Left cardiac atrium (tissue), 4 donors: ENCODE data around the gene CGREF1. TPM values are rescaled to one million over a fixed set of nuclear protein-coding genes. Genes with fewer than 3 reads are reported as not detected.

Experiments used
- ATAC-seq, 2 donors: fragments of 200-7000 bp; cut with Tn5 transposase; one replicate each; pipeline ENCODE4 v1.9.1; 2020; ENCODE audit warnings: mild to moderate bottlenecking in 2 of 2, moderate library complexity in 2 of 2
- DNase-seq: peaks from one replicate; pipeline ENCODE4 v3.0.0-alpha.2; 2020
- intact Hi-C, 2 donors: fragments of 100-400 bp; cut with DNase I; formaldehyde crosslinking; loops; one replicate each; pipeline versions ENCODE4 v1.14.1 to v1.15.1; 2022 to 2023
- total RNA-seq, 2 donors: library from RNA; stranded (reverse); fragmentation: NEBNext Ultra II Directional; extraction: Animal tissue kit (Norgen Biotek cat#: 25700); gene quantifications; one replicate each; pipeline ENCODE4 v1.2.1, GENCODE V29; 2021
- donor health status: DM: no; HTN: yes; CAD: no.
- donor health status: DM: no; HTN: yes; CAD: no; lungs with severe emphysema.
- donor health status: DM: yes; HTN: yes; CAD: no.
- donor health status: Dilated cardiomyopathy.

CGREF1 gene
- total RNA-seq, 2 donors from 2014 or later: 5.6 to 5.9 TPM

DNA sequence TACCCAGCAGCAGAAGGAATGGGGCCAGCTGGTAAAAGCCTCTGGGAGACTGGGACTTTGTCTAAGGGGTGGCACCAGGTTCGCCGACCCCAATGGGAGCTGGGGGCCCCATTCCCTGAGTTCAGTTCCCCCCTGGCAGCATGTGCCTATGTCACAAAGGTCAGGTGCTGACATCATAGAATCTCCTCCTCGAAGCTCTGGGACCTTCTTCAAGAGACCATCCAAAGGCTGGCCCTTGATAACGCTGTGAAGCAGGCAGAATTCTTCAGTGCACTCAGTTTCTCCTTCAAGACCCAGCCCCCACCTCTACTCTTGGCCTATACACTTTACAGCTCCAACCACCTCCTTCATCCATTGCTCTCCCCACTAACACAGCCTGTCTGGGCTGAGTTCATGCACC lies 20.4 kb upstream of the CGREF1 start, which contains the start of gene PRR30:
PRR30 (minus strand) TSS at position 101 of the 400 bp plus-strand sequence. CDS start 1,081 bp downstream, outside the sequence.
- ATAC-seq: no peak
- DNase-seq: no peak
- intact Hi-C loops: no loop called here

DNA sequence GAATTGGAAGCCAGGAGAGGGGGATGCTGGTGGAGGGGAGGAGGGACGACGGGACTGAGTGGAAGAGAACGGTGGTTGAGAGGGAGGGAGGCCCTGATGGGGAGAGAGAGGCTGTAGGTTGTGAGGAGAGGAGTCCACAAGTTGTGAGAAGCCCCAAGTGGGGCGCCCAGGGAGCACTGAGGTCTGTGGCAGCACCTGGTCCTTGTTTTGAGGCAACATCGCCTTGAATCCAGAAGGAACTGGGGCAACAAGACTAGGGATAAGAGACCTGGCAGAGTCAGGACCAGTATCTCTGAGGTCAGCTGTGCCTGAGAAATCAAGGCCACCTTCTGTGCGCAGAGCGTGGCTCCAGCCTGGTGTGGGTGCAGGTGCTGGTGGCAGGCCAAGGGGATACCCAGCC lies 19.2 kb upstream of the CGREF1 start:
- DNase-seq (no peak), ATAC-seq (no peak)
- intact Hi-C loops: no loop called here

DNA sequence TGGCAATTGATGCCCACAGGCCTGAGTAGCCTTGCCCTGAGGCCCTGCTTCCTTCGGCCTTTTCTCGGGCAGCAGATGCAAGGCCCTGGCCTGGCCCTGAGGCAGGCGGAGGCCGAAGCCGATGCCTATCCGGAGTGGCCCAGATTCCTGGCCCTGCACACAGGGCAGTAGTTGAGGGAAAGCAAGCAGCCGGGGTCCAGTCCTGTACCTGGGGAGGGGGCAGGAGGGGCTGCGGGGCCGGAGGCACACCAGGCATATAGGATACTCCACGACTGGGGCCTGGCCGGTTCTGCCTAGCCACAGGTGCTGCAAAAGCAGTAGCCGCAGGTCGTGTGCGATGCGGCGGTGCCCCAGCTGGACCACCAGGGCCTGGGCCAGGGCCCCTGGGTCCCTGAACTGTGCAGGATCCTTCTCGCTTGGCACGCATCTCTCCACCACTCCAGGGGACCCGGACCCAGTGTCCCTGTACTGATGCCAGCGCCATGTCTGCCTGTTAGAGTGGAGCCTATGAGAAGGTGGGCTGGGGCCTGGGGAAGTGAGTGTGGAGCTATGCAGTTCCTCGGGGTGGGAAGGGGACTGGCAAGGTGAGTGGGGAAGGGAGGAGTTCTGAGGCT lies 18.5 kb upstream of the CGREF1 start:
- intact Hi-C loops: no loop called here
- DNase-seq (no peak), ATAC-seq (no peak)

DNA sequence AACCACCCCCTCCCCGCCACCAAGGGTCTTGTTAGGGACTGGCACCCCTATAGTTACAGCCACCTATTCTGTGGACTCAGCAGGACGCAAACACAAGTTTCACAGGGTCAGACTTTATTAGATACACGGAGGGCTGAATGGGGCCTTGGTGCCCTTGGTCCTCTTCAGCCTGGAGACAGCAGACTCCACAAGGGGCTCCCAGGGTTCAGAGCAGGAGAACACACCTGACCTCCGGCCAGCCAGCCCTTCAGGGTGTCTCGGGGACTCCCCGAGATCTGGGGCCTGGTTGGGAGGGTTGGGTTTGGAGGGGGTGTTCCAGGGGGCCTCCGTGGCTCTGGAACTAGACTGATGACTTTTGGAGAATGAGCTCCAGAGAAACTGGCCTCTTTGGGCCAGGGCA lies 17.8 kb upstream of the CGREF1 start:
- DNase-seq (no peak), ATAC-seq (no peak)
- intact Hi-C loops: no loop called here

DNA sequence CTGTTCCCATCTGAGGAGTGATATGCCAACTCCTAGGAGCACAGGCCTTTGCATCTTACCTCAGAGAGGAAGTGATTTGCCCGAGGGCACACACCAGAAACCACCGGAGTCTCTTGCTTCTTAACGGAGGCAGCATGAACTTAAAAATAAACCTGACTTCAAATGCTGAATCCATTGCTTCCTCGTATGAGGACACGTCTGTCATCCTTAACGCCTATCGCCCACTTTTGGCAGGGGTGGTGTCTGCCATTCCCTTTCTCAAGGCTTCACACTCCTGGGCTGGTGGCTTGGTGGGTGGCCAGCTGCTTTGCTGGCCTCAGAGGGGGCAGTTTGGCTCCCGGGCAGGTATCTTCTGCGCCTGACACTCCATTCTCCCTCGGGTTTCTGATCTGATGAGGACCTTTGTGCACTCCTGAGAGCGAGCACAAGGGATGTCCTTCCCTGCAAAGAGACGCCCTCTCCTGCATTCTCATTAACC lies 16.6 kb upstream of the CGREF1 start:
- ATAC-seq (no peak), DNase-seq (no peak)
- intact Hi-C loops: no loop called here

DNA sequence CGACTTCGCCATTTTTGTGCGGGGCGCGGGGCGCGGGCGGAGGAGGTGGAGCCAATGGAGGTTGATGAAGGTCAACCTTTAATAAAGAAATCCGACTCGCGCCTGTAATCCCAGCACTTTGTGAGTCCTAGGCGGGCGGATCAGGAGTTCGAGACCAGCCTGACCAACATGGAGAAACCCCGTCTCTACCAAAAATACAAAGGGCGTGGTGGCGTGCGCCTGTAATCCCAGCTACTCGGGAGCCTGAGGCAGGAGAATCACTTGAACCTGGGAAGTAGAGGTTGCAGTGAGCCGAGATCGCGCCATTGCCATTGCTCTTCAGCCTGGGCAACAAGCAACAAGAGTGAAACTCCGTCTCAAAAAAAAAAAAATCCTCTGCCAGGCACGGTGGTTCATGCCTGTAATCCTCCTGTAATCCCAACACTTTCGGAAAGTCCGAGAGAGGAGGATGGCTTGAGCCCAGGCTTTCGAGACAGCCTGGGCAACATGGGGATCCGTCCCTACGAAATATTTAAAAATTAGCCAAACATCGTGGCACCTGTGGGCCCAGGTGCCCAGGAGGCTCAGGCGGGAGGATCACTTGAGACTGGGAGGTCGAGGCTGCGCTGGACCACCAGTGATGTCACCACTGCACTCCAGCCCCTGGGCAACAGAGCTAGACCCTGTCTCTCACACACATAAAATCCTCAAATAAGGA lies 16.0 kb upstream of the CGREF1 start:
- DNase-seq (no peak), ATAC-seq (no peak)
- intact Hi-C loops: no loop called here

DNA sequence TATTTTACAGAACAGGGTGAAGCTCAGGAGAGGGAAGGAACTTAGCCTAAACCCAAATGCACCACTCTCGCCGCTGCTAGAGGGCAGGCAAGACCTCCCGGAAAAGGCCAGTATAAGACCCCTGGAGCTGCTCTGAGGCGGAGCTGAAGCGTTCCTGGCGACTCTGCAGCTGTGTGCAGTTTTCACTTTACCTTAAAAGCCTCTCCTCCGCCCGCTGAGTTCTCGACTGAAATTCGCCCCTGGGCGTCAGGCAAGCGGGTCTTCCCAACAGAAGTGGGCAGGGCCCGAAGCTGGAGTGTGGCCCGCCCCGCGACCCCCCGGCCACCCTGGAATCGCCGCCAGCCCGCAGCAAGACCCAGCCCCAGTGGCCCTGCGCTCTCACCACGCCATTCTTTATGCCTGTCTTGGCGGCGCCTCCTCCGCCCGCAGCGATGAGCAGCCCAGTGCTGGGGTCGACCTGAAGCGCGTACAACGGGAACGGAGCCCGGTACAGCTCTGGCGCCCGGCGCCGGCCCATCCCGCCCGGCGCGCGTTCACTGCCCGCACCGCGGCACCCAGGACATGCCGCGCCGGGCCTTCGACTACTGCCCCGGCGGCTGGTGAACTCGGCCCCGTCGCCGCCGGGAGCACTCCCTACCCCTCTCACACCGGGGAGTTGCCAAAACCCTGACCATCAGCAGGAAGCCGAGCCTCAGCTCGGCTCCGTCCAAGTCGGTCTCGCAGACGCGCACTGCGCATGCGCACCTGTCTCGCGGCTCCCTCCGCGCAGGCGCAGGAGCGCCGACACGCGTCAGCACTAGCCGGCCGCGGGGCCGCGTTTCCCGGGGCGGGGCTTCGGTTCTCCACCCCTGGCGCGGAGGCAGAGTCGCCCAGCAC lies 15.2 kb upstream of the CGREF1 start, which contains the start of gene PREB:
PREB (minus strand) TSS at position 732 of the 876 bp plus-strand sequence; CDS start at position 517, 215 bp downstream.
- DNase-seq (peak; percentile 99), ATAC-seq (peak; percentile 97)
- intact Hi-C loops: no loop called here

DNA sequence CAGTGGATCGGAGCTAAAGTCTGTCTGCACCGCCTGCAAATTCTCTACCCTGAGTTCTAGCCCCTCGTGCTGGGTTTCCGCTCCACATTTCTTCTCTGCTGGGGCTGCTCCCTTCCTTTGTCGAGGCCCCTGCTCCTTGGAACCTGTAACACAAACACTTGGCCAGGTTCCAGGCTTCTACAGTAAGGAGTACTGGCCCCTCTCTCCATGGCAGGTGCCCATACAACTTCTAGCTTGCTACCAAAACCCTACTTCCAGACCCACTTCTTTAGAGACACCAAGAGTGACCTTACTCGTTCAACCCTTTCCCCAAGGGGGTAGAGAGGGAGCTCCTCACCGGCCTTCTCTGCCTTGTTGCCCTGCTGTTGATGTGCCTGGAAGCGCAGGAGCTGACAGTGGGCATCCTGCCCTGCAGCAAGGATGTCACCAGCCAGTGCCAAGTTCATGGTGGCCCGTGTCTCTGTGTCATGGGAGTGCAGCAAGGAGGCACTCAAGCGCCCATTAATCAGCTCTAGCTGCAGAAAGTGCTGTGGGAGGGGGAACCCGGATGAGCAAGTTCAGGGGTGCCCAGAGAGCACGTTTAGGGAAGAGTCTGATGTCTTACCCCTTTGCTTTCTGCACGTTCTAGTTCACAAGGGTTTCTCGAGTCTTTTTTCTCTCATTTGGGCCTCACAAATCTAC lies 14.4 kb upstream of the CGREF1 start:
- DNase-seq (no peak), ATAC-seq (no peak)
- intact Hi-C loops: no loop called here

DNA sequence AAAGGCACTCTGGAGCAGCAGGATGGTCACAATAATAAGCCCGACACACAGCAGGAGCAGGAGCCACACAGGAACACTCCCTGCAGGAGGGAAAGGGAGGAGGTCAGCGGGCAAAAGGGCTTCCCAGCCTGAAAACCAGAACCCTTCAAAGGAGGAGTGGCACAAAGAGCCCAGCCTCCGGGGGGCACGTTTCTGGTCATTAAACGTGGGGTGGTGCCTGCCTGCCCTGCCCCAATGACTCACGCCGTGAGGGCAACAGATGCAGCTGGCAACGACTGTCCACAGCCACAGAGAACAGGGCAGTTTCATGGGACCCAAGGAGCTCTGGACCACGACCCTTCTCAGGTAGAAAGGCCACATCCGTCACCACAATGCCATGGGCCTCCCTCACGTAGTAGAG lies 12.5 kb upstream of the CGREF1 start:
- DNase-seq (no peak), ATAC-seq (no peak)
- intact Hi-C loops: no loop called here

DNA sequence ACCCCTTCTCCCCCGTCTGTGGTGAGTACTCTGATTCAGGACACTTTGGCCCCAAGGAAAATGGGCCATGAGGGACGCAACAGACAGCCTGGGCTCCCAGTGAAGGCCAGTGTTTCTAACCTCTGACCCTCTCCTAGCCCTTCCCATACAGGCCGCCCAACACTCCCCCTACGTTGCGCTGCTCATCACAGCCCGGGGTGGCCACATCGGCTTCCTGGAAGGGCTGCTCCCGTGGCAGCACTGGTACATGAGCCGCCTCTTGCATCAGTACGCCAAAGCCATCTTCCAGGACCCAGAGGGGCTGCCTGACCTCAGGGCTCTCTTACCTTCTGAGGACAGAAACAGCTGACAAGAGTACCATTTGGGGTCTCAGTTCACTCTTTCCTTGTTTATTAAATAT lies 11.5 kb upstream of the CGREF1 start:
- intact Hi-C loops: no loop called here
- DNase-seq (no peak), ATAC-seq (no peak)

DNA sequence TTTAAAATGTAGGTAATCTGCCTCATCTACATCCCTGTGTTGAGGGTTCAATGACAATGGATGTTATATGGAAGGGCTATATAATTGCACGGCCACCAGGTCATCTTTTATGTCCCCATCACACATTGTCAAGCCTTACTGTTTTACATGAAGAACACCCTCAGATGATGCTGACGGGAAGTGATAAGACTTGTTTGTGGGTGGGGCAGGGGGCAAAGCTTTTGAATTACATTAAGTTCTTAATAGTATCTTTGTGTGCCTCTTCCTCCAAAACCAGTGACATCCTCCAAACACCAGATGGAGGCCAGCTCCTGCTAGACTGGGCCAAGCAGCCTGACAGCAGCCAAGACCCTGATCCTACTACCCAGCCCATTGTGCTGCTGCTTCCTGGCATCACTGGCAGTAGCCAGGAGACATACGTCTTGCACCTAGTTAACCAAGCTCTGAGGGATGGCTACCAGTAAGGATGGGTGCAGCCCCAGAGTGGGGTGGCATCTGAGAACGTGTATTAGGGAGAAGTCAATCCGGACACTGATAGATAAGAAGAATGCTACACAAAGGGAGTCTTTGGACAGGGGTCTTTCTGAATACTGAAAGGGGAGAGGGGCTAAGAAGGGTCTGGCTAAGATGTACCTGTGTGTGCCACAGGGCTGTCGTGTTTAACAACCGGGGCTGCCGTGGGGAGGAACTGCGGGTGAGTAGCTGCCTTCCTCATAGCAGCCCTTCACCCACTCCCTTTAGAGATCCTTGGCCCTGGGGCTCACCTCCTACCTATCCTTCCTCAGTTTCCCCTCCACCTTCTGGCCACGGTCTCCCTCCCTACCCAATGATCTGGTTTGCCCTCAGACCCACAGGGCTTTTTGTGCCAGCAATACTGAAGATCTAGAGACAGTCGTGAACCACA lies 10.0 kb upstream of the CGREF1 start:
- intact Hi-C loops: no loop called here
- no peak for DNase-seq

DNA sequence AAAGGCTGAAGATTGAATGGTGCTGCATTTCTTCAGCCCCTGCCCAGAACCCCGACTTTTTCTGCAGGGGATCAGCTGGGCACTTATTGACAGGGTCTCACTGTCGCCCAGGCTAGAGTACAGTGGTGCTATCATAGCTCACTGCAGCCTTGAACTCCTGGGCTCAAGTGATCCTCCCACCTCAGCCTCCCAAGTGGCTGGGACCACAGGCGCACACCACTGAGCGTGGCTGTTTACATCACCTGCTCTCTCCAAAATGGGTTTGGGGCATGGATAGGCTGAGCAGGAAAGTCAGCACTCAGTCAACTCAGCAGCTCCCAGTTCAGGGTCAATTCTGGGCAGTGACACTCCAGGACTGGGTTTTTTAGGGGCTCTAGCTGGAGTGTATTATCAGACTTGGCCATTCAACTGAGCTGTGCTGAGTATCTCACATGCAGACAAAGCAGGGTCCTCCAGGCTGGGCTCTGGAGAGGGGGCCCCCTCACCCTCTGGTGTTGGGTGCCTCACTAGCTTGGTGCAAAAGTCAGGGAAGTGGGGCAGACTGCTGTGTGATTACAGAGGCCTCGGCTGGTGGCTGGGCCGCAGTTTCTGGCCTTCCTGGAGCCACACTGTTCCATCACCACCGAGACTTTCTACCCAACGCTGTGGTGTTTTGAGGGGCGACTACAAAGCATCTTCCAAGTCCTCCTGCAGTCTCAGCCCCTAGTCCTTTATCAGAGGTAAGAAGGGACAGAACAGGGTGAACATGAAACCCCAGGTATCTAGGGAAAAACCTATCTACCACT lies 9.1 kb upstream of the CGREF1 start:
- DNase-seq: no peak
- ATAC-seq: no peak
- intact Hi-C loops: no loop called here

More for the DNA sequence above, 10.0 kb upstream of the CGREF1 start:
- no peak for ATAC-seq

DNA sequence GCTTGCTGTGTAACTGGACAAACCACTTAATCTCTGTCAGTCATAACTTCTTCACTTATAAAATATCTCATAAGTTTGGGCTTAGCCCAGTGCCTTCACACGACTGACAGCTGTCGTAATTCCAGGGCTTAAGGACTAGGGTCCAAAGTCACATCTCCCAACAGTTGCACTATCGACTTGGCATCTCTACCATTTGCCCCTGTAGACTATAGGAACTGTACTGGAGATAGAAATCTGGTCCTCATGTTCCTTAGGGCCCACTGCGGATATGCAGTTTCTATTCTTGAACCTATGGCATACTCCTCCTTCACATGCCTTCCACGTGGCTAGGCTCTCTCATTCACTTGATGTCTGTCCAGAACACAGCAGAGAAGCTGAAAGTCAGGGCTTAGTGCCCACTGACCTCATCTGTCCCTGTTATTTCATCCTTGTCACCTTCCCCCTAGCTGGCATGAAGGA lies 7.4 kb upstream of the CGREF1 start:
- intact Hi-C loops: no loop called here
- peak; percentile 4 to 62 for ATAC-seq
- no peak for DNase-seq

DNA sequence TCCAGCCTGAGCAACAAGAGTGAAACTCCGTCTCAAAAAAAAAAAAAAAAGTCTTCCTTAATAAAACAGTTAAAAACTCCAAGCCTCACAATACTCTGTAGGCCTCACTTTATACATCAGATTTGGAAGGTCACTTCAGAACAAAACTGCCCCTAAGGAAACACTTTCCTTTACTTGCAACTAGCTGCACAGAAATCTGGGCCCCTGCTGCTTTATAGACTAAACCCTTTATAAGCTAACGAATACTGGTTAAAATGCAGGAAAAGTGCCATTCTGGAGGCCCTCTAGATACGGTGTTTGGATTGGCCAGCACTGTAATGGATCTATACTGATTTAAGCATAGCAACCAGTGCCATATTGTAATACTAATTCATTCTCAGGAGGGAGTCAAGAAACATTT lies 6.2 kb upstream of the CGREF1 start:
- no peak for DNase-seq
- intact Hi-C loops: no loop called here
- no peak for ATAC-seq

DNA sequence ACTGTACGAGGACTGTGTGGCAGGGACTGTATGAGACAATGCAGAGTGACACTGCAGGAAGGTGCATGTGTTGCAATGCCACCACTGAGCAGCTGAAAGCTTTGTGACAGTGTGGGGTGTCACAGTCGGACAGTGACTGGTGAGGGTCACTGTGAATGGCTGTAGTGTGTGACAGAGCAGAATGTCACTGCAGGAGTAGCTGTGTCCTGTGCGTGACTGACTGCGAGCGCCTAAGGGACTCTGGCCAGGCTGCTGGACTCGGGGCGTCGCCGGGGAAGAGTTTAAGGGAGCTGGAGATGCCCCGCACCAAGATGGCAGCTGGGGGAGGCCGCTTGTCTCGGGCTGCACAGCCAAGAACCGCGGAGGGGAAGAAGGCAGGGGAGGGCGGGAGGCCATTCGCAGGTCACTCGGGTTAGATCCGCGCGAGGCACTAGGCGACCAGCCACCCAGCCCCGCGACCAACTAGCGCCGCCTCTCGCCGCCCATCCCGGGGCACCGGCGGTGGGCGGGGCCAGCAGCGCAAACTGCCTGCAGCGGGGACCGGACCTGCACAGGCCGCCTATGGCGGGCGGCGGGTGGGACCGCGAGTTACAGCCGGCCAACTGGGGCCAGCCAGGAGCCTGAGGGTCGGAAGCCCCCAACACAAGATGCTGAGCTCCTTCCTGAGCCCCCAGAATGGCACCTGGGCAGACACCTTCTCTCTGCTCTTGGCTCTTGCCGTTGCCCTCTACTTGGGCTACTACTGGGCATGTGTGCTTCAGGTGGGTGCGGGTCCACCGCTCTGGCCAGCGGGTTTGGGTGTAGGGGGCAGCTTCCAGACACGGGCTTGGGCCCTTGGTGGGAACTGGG lies 4.6 kb upstream of the CGREF1 start, which contains the start of gene ABHD1:
ABHD1 (plus strand) TSS at position 514 of the 849 bp plus-strand sequence; CDS start at position 648, 134 bp downstream.
- ATAC-seq (peak; percentile 84 to 86), DNase-seq (peak; percentile 74)
- intact Hi-C loops: no loop called here

DNA sequence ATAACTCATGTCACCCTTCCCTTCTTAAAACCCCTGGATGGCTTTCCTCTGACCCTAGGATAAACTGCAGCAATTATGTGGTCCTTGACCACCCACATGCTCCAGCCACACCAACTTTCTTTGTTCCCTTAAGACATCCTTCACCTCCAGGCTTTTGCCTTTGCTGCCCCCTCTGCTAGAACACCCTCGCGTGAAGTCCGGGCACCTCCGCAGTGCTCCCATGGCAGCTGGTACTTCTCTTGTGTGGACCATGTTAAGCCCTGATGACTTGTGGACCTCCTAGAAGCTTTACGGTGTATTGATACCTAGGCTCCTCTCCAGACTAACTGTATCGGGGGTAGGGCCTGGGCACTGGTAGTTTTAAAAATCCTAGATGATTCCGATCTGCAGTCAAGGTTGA lies 3.9 kb upstream of the CGREF1 start:
- no peak for ATAC-seq
- DNase-seq: no peak
- intact Hi-C loops: no loop called here
